Testis (tissue), 3 donors: Measurements from ENCODE around the gene PRKAG3. TPM values are rescaled to one million over a fixed set of nuclear protein-coding genes. Genes with fewer than 3 reads are reported as not detected.

Experiments used
- DNase-seq: peaks from one replicate; pipeline ENCODE4 v3.0.0-alpha.2; 2019
- H3K27ac ChIP-seq, 2 donors: fragments of 200-600 bp; sonication (generic); one replicate each; pipeline ENCODE4 v1.5.1; 2019
- H3K27me3 ChIP-seq: fragments of 200-600 bp; sonication (generic); one replicate; pipeline ENCODE4 v1.5.1; 2019
- H3K36me3 ChIP-seq: fragments of 200-600 bp; sonication (generic); one replicate; pipeline ENCODE4 v1.5.1; 2017; ENCODE audit warnings: low read depth; ENCODE audit errors: missing control alignments
- H3K4me1 ChIP-seq: fragments of 200-600 bp; sonication (generic); one replicate; pipeline ENCODE4 v1.5.1; 2019
- H3K4me3 ChIP-seq, 2 donors: fragments of 200-600 bp; sonication (generic); one replicate each; pipeline ENCODE4 v1.5.1; 2017 to 2019
- H3K9me3 ChIP-seq: fragments of 200-600 bp; sonication (generic); one replicate; pipeline ENCODE4 v1.5.1; 2017
- CTCF ChIP-seq, 3 experiments: fragments of 450-650 bp in 2 of 3; fragments of 200-600 bp in 1 of 3; sonication (generic) in 1 of 3; IDR thresholded peaks; one replicate each; pipeline ENCODE4 v1.5.1; 2016 to 2019; ENCODE audit warnings: antibody characterized with exemption in 3 of 3, mild to moderate bottlenecking in 2 of 3, moderate library complexity in 1 of 3
- POLR2A ChIP-seq: fragments of 450-650 bp; IDR thresholded peaks from one replicate; pipeline ENCODE4 v1.6.1; 2017; ENCODE audit warnings: antibody characterized with exemption, mild to moderate bottlenecking, moderate library complexity
- WGBS, 2 donors: methylation state at CpG; one replicate each; pipeline ENCODE4 v1.1.5; 2018; 5-methylcytosine and 5-hydroxymethylcytosine counted together
- intact Hi-C: fragments of 100-400 bp; cut with DNase I; formaldehyde crosslinking; loops from one replicate; pipeline ENCODE4 v1.15.1; 2023; ENCODE audit warnings: low total_unique reads
- polyA plus RNA-seq: library from polyadenylated mRNA; stranded (reverse); fragments of 350-450 nt; fragmentation: Illumina TruSeq; extraction: RNeasy Lipid Tissue Mini Kit (QIAGEN cat#74804); gene quantifications from one replicate; pipeline ENCODE4 v1.2.3, GENCODE V29; 2014; ENCODE audit warnings: low read depth, low replicate concordance; ENCODE audit not compliant: insufficient read depth
- total RNA-seq, 2 donors: library from RNA; depleted of rRNA; stranded (reverse); fragments of >200 nt; gene quantifications; one replicate each; pipeline ENCODE4 v1.2.3, GENCODE V29; 2016

PRKAG3 gene
- total and polyA plus RNA-seq, 3 donors from 2014 or later: 0.25 to 0.40 (median 0.39) TPM

- no peaks in the 10 kb centered on the region for H3K4me1 ChIP-seq
- no peaks in the 10 kb centered on the region for H3K27me3 ChIP-seq
- no peaks in the 10 kb centered on the region for H3K36me3 ChIP-seq
- TF ChIP-seq CTCF (IDR thresholded peaks at IDR 0.05) (no peak), POLR2A (no peak)
- no peak overlapping the region for H3K4me3 ChIP-seq
- 91% methylated on average over 5 to 10 of the region's 10 CpGs for WGBS, 2 donors
- H3K27ac ChIP-seq: no peak overlapping the region
- intact Hi-C loops: no loop called here
- no peak for DNase-seq
- H3K9me3 ChIP-seq: no peaks in the 10 kb centered on the region
These were observed 4.8 kb downstream of the PRKAG3 start for GRCh38 chr2:218826791-218827190.

GRCh38 chr2:218824004-218824403 is 7.6 kb downstream of the PRKAG3 start:
- Histone ChIP-seq H3K27ac (no peak overlapping the region), H3K4me3 (no peak overlapping the region), H3K36me3 (no peaks in the 10 kb centered on the region), H3K27me3 (no peaks in the 10 kb centered on the region), H3K9me3 (no peaks in the 10 kb centered on the region), H3K4me1 (no peaks in the 10 kb centered on the region)
- intact Hi-C loops: no loop called here
- no peak for DNase-seq
- TF ChIP-seq POLR2A (no peak), CTCF (IDR thresholded peaks at IDR 0.05) (no peak)
- WGBS, 2 donors: 91 to 95% methylated on average over 7 of the region's 7 CpGs

DNA sequence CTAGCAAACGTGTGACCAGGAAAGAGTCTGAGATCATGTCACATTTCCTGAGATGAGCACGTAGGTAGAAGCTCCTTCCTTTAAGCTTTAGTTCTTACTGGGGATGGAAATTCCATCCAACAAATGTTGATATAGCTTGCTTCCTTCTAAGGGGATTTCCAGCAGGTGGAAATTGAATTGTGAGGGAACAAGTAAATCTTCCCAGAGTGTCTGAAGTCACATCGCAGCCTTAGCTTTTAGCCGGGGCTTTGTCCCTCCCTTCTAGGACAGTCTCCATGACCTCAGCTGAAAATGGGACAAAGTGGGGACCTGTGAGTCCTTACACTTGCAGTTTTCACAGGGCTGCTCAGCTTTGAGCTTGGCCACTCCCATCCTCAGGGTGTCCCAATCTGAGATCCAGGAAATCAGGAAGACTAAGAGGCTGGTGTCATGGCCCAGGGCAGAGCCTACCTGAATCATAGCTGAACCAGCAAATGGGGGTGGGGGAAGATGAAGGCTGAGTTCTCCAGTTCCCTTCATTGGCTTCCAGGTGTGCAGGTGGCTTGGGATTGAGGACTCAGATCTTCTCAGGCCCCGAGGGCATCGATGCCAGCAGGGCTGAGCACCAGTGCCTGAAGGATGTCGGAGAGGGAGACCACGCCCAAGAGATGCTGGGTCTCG is 8.3 kb downstream of the PRKAG3 start:
- H3K4me3 ChIP-seq: no peak overlapping the region
- no peak for DNase-seq
- no peaks in the 10 kb centered on the region for H3K36me3 ChIP-seq
- intact Hi-C loops: no loop called here
- H3K9me3 ChIP-seq: no peaks in the 10 kb centered on the region
- no peak for TF ChIP-seq CTCF (IDR thresholded peaks at IDR 0.05)
- H3K4me1 ChIP-seq: no peaks in the 10 kb centered on the region
- no peak overlapping the region for H3K27ac ChIP-seq
- 85 to 90% methylated on average over 9 of the region's 9 CpGs for whole genome bisulfite sequencing, 2 donors
- no peaks in the 10 kb centered on the region for H3K27me3 ChIP-seq

- H3K27me3 ChIP-seq: no peaks in the 10 kb centered on the region
- H3K9me3 ChIP-seq: no peaks in the 10 kb centered on the region
- no peaks in the 10 kb centered on the region for H3K36me3 ChIP-seq
- DNase-seq: no peak
- H3K4me3 ChIP-seq: no peak overlapping the region
- intact Hi-C loops: no loop called here
- 52 to 80% methylated on average over 4 to 7 of the region's 7 CpGs for WGBS, 2 donors
- H3K4me1 ChIP-seq: no peaks in the 10 kb centered on the region
- no peak overlapping the region for H3K27ac ChIP-seq
- no peak for TF ChIP-seq POLR2A
- no peak for TF ChIP-seq CTCF (IDR thresholded peaks at IDR 0.05)
These were observed 9.0 kb downstream of the PRKAG3 start for GRCh38 chr2:218822622-218823021.

DNA sequence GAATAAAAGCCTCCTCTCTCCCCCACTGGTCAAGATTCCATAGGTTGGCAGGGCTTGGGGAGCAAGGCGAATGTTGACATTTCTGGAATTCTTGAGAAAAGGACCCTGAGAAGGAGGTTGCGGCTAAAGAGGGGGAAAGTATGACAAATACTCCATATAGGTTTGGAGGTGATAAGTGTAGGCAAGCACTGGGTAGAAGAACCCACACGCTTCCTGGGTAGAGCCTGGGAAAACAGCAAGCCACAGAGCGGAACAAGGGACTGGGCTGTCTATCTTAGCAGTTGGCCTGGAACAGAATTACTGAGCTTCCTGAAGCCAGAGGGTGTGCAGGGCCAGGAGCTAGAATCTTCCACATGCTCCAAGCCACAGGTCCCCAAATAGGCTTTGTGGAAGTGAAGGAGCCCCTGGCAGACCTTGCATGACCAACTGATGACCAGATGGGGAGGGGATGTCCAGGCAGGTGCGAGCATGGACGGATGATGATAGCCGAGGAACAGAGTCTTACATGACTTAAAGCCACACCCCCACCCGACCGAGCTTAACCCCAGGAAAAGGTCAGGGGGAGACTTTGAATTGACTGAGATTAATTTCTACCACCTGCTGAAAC is 9.9 kb downstream of the PRKAG3 start:
- Histone ChIP-seq H3K9me3 (no peaks in the 10 kb centered on the region), H3K4me1 (no peaks in the 10 kb centered on the region), H3K4me3 (no peak overlapping the region), H3K36me3 (no peaks in the 10 kb centered on the region), H3K27ac (no peak overlapping the region), H3K27me3 (no peaks in the 10 kb centered on the region)
- no peak for DNase-seq
- intact Hi-C loops: no loop called here
- TF ChIP-seq POLR2A (no peak), CTCF (IDR thresholded peaks at IDR 0.05) (no peak)
- 80 to 83% methylated on average over 9 of the region's 9 CpGs for WGBS, 2 donors
